Measurements from ENCODE around the gene SIK3.

GRCh38 chr11:116893437-116893836 is 204.8 kb downstream of the SIK3 start:
- TF ChIP-seq CTCF (IDR thresholded peaks at IDR 0.05) (no peak), EZH2 (IDR thresholded peaks at IDR 0.05) (no peak), EZH2phosphoT487 (IDR thresholded peaks at IDR 0.05) (no peak)

All from neural progenitor cell (in vitro differentiated cells).